GM18868 (cell line): ENCODE results near the gene RIPK4.
"Not testable (repeated sequence)": the region's sequence is repeated elsewhere in the genome, so short reads cannot be mapped to it uniquely, and the experiment has no call there.

Source experiments
- ATAC-seq: cut with Tn5 transposase; IDR thresholded peaks from one replicate; pipeline ENCODE4 v1.9.1; 2021; ENCODE audit warnings: mild to moderate bottlenecking, moderate library complexity; ENCODE audit not compliant: unreplicated experiment

The RIPK4 gene

DNA sequence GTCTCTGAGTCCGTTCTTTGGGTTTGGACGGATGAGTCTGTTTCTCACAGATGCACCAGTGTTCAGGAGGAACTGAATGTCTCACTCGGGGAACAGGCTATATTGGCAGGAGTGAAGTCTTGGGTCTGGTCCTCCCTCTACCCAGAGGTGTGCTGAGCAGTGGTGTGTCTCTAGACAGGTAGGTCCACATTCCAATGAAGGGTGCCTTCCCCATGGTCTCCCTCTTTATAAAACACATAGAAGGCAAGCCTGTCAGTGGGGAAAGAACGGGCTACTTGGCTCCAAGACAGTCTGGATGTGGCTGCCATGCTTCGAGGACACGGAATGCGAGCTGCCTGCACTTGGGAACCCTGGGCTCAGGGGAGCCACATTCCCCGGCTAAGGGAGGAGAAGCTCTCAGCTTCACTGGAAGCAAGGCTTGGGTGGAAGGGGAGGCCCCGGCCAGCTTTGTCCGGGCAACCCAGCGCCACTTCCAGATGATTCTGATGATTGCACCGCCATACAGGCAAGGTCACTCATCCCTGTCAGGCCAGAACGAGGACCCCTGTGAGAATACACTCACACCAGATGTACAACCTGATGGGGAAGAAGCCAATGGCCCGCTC is 29.7 kb upstream of the RIPK4 start:
- no peak for ATAC-seq

- no peak for ATAC-seq
Observed at GRCh38 chr21:41795726-41796125, 28.9 kb upstream of the RIPK4 start.

DNA sequence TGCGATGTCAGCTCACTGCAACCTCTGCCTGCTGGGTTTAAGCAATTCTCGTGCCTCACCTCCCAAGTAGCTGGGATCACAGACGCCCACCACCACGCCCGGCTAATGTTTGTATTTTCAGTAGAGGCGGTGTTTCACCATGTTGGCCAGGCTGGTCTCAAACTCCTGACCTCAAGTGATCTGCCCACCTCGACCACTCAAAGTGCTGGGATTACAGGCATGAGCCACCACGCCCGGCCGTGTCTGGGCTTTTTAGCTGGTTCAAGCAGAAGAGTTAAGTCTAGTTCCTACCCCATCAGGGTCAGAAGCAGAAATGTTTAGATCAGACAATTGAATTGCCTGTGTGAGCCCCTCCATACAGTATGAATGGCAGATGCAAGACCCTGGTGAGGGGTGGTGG is 27.7 kb upstream of the RIPK4 start:
- no peak for ATAC-seq

GRCh38 chr21:41792711-41793110 is 25.9 kb upstream of the RIPK4 start:
- ATAC-seq, result no peak

DNA sequence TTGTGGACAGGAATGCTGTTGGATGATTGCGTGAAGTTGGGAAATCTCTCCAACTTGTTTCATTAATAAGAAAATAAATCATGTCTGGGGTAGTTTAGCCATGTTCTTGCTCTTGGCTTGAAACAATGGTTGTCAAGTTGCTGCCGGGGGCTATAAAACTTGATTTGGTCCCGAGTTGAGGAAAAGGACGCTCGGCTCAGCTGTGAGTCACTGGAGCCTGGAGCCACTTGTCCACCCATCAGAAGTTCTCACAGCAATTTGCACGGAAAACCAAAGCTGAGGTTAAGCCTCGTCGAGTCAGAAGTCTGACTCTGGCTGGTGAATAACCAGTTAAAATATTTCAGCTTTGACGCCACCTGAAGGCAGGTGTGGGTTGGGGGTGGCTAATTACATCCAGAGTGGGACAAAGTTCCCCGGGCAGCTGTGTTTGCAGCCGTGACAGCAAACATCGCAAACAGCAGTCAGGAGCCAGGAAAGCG is 19.7 kb upstream of the RIPK4 start:
- ATAC-seq, result no peak

DNA sequence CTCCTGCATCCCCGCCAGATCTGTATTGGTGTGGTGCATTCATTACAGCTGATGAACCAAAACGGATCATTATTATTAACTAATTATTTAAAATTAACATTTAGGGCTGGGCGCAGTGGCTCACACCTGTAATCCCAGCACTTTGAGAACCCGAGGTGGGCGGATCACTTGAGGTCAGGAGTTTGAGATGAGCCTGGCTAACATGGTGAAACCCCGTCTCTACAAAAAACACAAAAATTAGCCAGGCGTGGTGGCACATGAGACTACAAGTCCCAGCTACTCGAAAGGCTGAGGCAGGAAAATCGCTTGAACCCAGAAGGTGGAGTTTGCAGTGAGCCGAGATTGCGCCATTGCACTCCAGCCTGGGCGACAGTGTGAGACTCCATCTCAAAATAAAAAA is 18.4 kb upstream of the RIPK4 start:
- ATAC-seq, result not testable (repeated sequence)

- no peak for ATAC-seq
Observed at GRCh38 chr21:41784456-41785102, 17.7 kb upstream of the RIPK4 start.

DNA sequence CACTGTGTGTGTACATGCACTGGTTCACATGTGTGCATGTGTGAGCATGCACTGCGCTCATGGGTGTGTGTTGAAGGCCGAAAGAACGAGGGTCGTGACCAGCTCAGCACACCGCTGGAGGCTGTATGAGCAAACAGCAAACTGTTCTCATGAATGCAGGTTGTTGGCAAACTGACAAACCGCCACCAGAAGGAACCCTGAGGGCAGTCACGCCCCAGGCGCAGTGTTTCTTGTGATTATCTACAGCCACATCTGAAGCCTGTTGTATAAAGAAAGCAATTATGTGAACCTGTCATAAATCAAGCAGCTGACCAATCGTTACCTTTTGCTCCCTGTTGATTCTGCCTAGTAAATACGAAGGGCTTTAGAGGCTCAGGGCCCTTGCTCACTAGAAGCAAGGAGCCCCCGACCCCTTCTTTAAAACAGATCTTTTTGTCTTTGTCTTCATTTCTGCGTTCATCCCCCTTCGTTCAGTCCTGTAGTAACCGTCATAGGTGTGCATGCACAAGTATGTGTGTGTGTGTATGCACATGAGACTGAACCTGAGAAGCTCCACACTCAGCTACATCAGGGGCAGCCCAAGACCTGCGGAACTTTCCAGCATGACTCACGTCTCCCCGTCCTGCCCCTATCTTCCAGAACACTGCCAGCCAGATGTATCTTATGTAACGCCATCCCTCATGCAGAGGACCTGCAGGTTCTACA is 16.8 kb upstream of the RIPK4 start:
- ATAC-seq, result peak; percentile 65

GRCh38 chr21:41781050-41781410 is 14.2 kb upstream of the RIPK4 start:
- ATAC-seq, result no peak

DNA sequence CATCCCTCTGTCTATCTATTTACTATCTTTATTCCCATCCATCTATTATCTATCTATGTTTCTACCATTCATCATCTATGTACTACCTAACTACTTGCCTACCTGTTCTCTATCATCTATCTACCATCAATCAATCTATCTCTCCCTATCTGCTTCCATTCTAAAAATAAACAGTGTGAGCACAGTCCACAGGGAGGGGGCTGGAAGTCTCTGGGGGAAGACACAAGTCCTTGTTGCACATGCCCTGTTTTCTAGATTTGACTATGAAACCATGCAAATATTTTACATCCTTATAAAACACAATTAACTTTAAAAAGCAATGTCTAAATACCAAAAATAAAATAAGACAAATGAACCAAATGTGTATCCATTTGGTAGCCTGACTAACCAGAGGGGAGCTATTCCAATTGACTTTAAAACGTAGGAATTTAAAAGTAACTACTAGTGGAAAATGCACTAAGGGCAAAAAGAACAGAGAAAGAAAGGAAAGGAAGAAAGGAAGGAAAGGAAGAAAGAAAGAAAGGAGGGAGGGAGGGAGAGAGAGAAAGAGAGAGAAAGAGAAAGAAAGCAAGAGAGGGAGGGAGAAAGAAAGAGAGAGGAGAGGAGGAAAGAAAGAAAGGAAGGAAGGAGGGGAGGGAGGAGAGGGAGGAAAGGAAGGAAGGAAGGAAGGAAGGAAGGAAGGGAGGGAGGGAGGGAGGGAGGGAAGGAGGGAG is 13.6 kb upstream of the RIPK4 start:
- ATAC-seq, result no peak

DNA sequence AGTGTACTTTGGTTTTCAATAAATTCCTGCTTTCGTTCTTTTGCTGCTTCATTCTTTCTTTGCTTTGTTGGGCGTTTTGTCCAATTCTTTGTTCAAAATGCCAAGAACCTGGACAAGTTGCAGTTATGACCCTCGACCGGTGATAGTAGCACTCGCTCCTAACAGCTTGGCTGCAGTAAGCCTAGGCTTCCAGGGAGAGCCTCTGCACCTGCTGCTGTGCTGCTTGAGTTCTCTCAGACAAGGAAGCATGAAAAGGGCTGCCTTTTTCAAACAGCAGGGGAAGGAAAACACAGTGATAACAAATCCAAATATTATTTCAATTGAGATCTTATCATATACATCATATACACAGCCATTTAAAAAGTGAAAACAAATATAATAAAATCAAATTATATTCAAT is 12.8 kb upstream of the RIPK4 start:
- no peak for ATAC-seq

DNA sequence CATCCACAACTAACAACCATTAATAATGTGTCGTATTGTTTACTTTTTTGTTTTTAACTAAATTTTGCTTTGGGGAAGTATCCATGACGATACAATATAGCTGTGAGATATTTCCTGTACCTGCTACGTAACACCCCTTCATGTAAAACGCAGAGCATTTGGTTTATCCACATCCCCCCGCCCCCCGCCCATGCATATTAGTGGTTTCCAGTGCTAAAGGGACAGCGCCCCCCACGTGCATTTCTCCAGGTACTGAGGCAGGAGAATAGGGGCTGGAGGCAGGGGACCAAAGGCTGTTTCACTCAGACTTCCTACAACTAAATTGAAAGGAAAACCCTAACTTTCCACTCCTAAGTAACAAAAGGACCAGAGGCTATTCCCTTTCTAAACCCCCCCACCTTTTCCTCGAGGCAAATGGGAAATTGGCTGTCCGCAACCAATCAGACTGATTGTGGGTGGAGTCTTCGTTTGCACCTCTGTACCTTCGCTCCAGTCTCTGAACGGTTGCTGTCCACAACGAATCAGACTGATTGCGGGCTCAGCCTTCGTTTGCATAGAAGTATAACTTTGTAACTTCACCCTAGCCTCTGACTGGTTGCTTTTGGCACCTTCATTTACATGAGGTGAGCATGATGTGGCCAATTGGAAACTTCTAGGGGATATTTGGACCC is 12.2 kb upstream of the RIPK4 start:
- ATAC-seq, result no peak

DNA sequence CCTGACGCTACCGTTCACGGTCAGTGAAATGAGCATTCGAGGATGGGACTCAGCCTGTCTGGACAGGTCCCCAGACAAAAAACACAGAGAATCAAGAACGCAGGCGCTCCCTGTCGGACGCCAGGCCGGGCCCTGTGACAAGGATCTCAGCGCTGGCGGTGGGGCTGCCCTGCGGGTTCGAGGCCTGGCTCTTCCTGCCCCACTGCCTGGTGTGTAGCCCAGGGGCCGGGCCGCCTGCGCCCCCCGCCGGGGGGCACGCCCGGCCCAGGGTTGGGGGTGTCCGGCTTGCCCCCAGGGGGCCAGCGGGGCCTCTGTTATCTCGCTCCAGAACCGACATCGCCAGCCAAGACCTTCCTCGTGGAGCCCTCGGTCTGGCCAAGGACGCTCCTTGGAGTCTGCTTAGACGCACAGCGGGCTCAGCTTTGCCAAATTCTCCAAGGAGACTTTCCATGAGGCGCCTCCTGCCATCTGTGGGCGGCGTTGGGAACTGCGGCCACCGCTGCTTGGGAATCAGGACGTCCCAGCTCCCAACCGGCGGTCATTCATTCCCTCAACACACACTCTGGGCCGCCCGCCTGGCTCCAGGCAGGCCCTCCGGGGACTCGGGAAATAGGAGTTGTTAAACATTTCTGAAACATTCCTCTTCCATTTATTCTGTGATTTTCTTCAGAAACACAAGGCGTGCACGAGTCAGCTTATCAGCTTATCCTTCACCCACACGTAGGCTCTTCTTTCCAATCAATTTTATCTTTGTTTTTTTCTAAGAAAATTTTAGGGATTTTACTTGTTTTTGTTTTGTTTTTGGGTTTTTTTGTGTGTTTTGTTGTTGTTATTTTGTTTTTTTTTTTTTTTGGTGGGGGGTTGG is 11.3 kb upstream of the RIPK4 start:
- ATAC-seq, result no peak

- no peak for ATAC-seq
Observed at GRCh38 chr21:41776778-41777177, 9.9 kb upstream of the RIPK4 start.

GRCh38 chr21:41775149-41775472 is 8.3 kb upstream of the RIPK4 start:
- ATAC-seq, result no peak

DNA sequence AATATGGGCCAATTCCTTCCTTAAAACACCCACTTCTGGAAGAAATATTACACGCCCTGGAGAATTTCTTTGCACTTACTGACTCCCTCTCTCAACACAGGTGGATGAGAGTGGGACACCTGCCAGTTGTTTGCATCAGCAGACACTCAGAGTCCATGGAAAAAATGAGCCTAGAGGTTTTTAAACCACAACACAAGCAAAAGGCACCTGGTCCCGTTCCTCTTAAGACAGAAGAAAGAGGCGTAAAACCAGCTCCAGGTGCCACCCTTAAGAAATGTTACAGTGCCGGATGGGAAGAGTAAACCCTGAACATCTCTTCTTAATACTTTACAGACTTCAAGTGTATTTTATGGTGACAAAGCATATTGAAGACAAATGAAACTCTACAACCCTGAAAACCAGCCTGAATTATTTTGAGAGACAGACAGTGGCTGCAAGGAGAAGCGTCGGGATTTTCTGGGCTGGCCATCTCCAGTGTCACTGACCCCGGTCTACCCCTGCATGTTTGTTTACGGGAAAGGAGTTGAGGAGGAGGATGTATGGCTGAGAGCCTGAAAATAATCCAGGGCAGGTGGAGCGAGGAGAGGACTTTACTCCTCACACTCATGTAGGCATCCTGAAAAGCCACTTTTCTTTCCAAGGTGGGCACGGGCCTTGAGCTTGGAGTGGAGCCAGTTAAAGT is 7.8 kb upstream of the RIPK4 start:
- no peak for ATAC-seq

DNA sequence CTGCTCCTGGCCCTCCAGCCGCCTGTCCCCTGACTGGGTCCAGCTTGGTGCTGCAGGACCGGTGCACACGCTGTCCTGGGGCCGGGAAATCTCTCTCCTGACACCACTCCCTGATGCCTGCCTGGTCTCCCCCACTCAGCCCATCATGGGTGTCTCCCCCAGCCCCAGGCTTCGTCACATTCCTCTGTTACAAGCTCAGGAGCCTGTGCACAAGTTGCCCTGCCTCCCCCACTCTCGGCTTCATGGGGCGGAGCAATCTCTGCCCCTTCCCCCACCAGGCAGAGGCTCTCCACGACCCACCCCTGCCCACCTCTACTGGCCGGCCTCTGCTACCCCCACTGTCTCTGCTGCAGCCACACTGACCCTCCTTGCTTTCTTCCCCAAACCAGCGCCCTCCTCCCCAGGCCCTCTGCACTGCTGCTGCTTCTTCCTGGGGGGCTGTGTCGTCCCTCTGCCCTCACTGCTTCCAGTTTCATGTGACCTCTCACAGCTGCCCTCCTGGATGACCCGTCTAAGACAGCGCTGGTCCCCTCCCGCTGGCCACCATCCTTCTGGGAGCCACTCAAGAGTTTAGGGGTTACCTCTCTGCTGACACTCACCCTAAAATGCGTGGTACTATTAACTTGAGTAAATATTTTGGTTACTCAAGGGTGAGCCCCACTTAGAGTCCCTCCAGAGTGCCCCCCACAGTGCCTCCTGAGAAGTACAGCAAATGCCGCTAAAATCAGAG is 5.7 kb upstream of the RIPK4 start:
- no peak for ATAC-seq

- no peak for ATAC-seq
Observed at GRCh38 chr21:41771625-41771945, 4.7 kb upstream of the RIPK4 start.

DNA sequence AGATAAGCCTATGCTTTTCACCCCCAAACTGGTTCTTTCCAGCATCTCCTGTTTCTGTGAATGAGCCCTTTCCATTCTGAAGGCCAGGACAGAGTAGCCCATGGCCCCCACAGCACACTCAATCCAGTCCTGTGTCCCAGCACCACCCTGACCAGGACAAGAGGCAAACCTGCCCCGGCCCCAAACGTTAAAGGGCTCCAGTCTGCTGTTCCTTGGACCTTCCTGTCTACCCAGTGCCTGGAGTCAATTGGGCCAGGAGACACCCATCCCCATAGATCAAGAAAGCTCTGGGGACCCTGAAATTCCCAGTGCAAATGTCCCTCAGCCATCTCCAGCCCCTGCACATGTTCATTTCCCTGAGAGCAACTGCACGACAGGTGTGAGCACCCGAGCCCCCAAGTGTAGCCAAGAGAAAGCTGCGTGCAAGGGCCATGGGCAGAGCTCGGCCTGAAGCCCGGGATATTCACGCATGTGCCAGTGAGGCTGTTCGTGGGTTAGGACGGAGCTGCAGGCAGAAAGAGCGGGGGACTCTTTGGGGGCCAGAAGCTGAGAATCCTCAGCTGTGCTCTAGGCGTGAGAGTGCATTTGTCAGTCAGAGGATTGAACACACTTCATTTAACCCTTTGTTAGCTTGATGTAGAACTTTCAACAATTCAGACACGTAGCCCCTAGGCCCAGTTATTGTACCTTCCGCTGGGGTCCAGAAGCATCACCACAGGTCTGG is 4.2 kb upstream of the RIPK4 start:
- no peak for ATAC-seq
